Breast epithelium (tissue), 4 donors: Measurements from ENCODE around the gene C2orf49. TPM values are rescaled to one million over a fixed set of nuclear protein-coding genes. Genes with fewer than 3 reads are reported as not detected.

Experiments
- DNase-seq, 2 donors: peaks; one replicate each; pipeline ENCODE4 v3.0.0-alpha.2; 2019; ENCODE audit warnings: low spot score in 2 of 2
- H3K27ac ChIP-seq, 2 donors: fragments of 200-600 bp; sonication (generic) in 1 of 2; one replicate each; pipeline ENCODE4 v1.5.1; 2016 to 2019; ENCODE audit warnings: mild to moderate bottlenecking in 1 of 2
- H3K27me3 ChIP-seq, 2 donors: fragments of 200-600 bp; sonication (generic) in 1 of 2; one replicate each; pipeline versions ENCODE4 v1.5.1 to v1.6.0; 2017 to 2019; ENCODE audit warnings: control low read depth in 1 of 2, mild to moderate bottlenecking in 1 of 2
- H3K36me3 ChIP-seq: fragments of 200-600 bp; one replicate; pipeline ENCODE4 v1.5.1; 2019
- H3K4me1 ChIP-seq, 2 donors: fragments of 200-600 bp; sonication (generic); one replicate each; pipeline ENCODE4 v1.5.1; 2016 to 2019; ENCODE audit warnings: control low read depth in 1 of 2
- H3K4me3 ChIP-seq, 3 donors: fragments of 200-600 bp; sonication (generic); 1 replicate in 2 of 3; 2 replicates in 1 of 3; pipeline ENCODE4 v1.5.1; 2016 to 2019; ENCODE audit warnings: mild to moderate bottlenecking in 3 of 3, moderate library complexity in 2 of 3
- H3K9me3 ChIP-seq, 2 donors: fragments of 200-600 bp; sonication (generic) in 1 of 2; one replicate each; pipeline ENCODE4 v1.5.1; 2016 to 2019; ENCODE audit warnings: control low read depth in 1 of 2
- POLR2A ChIP-seq: fragments of 450-650 bp; IDR thresholded peaks from one replicate; pipeline ENCODE4 v1.6.1; 2016; ENCODE audit warnings: antibody characterized with exemption, mild to moderate bottlenecking, moderate library complexity
- POLR2AphosphoS5 ChIP-seq, 3 donors: sonication (generic); formaldehyde crosslinking; IDR thresholded peaks; one replicate each; pipeline ENCODE4 v1.6.1; 2017; ENCODE audit warnings: antibody characterized with exemption in 3 of 3
- intact Hi-C: fragments of 100-400 bp; cut with DNase I; formaldehyde crosslinking; loops from one replicate; pipeline ENCODE4 v1.15.1; 2023; ENCODE audit warnings: low total_unique reads
- total RNA-seq, 3 donors: library from RNA; depleted of rRNA; stranded (reverse); fragments of >200 nt; gene quantifications; one replicate each; pipeline ENCODE4 v1.1.0, GENCODE V29; 2016
- TF ChIP-seq, protein P1 (sequence below), 3 donors: fragments of 450-650 bp; IDR thresholded peaks; one replicate each; pipeline ENCODE4 v1.5.1; 2016 to 2017; ENCODE audit warnings: antibody characterized with exemption in 3 of 3, mild to moderate bottlenecking in 3 of 3, moderate library complexity in 3 of 3

The C2orf49 gene
- total RNA-seq, 3 donors from 2014 or later: 20.0 to 31.6 (median 23.0) TPM

- H3K27ac ChIP-seq: no peak overlapping the region
- TF ChIP-seq POLR2AphosphoS5 (IDR thresholded peaks at IDR 0.05) (no peak), POLR2A (no peak)
- TF ChIP-seq, protein P1, sequence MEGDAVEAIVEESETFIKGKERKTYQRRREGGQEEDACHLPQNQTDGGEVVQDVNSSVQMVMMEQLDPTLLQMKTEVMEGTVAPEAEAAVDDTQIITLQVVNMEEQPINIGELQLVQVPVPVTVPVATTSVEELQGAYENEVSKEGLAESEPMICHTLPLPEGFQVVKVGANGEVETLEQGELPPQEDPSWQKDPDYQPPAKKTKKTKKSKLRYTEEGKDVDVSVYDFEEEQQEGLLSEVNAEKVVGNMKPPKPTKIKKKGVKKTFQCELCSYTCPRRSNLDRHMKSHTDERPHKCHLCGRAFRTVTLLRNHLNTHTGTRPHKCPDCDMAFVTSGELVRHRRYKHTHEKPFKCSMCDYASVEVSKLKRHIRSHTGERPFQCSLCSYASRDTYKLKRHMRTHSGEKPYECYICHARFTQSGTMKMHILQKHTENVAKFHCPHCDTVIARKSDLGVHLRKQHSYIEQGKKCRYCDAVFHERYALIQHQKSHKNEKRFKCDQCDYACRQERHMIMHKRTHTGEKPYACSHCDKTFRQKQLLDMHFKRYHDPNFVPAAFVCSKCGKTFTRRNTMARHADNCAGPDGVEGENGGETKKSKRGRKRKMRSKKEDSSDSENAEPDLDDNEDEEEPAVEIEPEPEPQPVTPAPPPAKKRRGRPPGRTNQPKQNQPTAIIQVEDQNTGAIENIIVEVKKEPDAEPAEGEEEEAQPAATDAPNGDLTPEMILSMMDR (IDR thresholded peaks at IDR 0.05): no peak
- H3K27me3 ChIP-seq: no peaks in the 10 kb centered on the region
- no peak for DNase-seq
- no peaks in the 10 kb centered on the region for H3K36me3 ChIP-seq
- no peaks in the 10 kb centered on the region for H3K4me1 ChIP-seq
- no peak overlapping the region for H3K4me3 ChIP-seq
- intact Hi-C loops: no loop called here
- no peaks in the 10 kb centered on the region for H3K9me3 ChIP-seq
These were observed 19.4 kb upstream of the C2orf49 start for GRCh38 chr2:105317937-105318336.

DNA sequence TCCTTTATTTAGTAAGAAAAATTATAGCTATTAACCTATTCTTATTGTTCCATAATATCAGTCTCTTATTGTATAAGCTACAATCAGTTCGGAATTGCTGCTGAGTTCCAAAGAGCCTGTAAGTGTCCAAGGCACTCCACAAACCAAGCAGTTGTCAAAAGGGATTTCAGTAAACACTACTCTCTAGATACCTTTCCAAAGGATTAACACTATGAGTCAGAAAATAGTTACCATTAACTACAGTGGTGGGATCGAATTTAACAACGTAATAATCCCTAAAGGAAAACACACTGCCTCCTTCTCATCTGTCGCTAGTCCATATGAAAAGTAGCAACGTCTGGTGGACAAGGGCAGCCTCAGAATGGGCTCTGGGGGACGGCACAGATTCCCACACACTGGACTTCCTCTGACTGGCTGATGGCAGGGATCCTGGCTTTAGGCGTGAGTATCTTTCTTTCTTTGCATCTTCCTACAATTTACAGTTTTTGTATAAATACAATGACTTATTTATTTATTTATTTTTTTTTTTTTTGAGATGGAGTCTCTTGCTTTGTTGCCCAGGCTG is 16.6 kb upstream of the C2orf49 start:
- no peak overlapping the region for H3K4me3 ChIP-seq
- H3K4me1 ChIP-seq: no peaks in the 10 kb centered on the region
- H3K27me3 ChIP-seq: no peaks in the 10 kb centered on the region
- H3K36me3 ChIP-seq: no peaks in the 10 kb centered on the region
- no peak overlapping the region for H3K27ac ChIP-seq
- H3K9me3 ChIP-seq: no peaks in the 10 kb centered on the region
- TF ChIP-seq POLR2AphosphoS5 (IDR thresholded peaks at IDR 0.05) (no peak), POLR2A (no peak)
- TF ChIP-seq, protein P1 (IDR thresholded peaks at IDR 0.05): no peak
- DNase-seq: no peak
- intact Hi-C loops: no loop called here

DNA sequence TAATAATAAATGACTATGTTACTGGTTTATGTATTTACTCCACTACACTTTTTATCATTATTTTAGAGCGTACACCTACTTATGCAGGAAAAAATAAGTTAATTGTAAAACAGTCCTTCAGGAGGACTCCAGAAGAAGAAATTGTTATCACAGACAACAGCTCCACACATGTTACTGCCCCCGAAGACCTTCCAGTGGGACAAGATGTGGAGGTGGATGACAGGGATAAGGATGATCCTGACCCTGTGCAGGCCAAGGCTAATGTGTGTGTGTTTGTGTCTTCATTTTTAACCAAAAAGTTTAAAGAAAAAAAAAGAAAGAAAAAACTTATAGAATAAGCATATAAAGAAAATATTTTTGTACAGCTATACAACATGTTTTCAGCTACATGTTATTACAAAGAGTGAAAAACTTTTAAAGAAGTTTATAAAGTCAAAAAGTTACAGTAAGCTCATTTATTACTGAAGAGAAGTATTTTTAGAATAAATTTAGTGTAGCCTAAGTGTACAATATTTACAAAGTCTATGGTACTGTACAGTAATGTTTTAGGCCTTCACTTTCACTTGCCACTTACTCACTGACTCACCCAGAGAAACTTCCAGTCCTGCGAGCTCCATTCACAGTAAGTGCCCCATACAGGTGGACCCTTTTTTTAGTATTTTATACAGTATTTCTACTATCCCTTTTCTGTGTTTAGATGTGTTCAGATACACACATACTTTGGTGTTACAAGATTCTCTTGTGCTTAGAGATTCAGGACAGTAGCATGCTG is 15.3 kb upstream of the C2orf49 start:
- Histone ChIP-seq H3K4me3 (no peak overlapping the region), H3K27me3 (no peaks in the 10 kb centered on the region), H3K4me1 (no peaks in the 10 kb centered on the region), H3K9me3 (no peaks in the 10 kb centered on the region), H3K36me3 (no peaks in the 10 kb centered on the region), H3K27ac (no peak overlapping the region)
- no peak for TF ChIP-seq POLR2AphosphoS5 (IDR thresholded peaks at IDR 0.05)
- TF ChIP-seq, protein P1 (IDR thresholded peaks at IDR 0.05): no peak
- no peak for DNase-seq
- intact Hi-C loops: no loop called here

GRCh38 chr2:105323111-105323510 is 14.2 kb upstream of the C2orf49 start:
- H3K9me3 ChIP-seq: no peaks in the 10 kb centered on the region
- no peaks in the 10 kb centered on the region for H3K27me3 ChIP-seq
- TF ChIP-seq POLR2AphosphoS5 (IDR thresholded peaks at IDR 0.05) (no peak), POLR2A (no peak)
- TF ChIP-seq, protein P1 (IDR thresholded peaks at IDR 0.05): no peak
- no peak overlapping the region for H3K4me3 ChIP-seq
- H3K4me1 ChIP-seq: peaks cover 0 to under 1% of the 10 kb centered on the region in 2 donors
- H3K27ac ChIP-seq: no peak overlapping the region
- intact Hi-C loops: no loop called here
- no peak for DNase-seq
- no peaks in the 10 kb centered on the region for H3K36me3 ChIP-seq

- H3K9me3 ChIP-seq: no peaks in the 10 kb centered on the region
- TF ChIP-seq, protein P1 (IDR thresholded peaks at IDR 0.05): no peak
- TF ChIP-seq POLR2A (no peak), POLR2AphosphoS5 (IDR thresholded peaks at IDR 0.05) (no peak)
- H3K36me3 ChIP-seq: no peaks in the 10 kb centered on the region
- H3K27me3 ChIP-seq: no peaks in the 10 kb centered on the region
- no peak overlapping the region for H3K4me3 ChIP-seq
- peaks cover 0 to 6% of the 10 kb centered on the region in 2 donors for H3K4me1 ChIP-seq
- intact Hi-C loops: no loop called here
- DNase-seq: no peak
- peak overlapping the region; percentile 85 to 91 for H3K27ac ChIP-seq
These were observed 13.2 kb upstream of the C2orf49 start for GRCh38 chr2:105324101-105324500.
